K562 (cell line): Measurements from ENCODE around the gene EDN2. TPM values are rescaled to one million over a fixed set of nuclear protein-coding genes. Genes with fewer than 3 reads are reported as not detected.

Experiments used
- ATAC-seq: fragments of 200-7000 bp; cut with Tn5 transposase; 3 replicates; pipeline ENCODE4 v1.9.1; 2020; ENCODE audit warnings: moderate library complexity
- BruUV-seq: library from RNA; stranded (reverse); fragments of 400-500 nt; replicated peaks from 2 replicates; lab custom pipeline; 2021; lab: Mats Ljungman, UMichigan
- CTCF ChIA-PET: fragments of 300-600 bp; formaldehyde crosslinking; extraction: SDS; loops from one replicate; lab custom pipeline; 2021; ENCODE audit warnings: low intra/inter-chr PET ratio; lab: Yijun Ruan, JAX
- POLR2A ChIA-PET: fragments of 300-600, 350-650 bp; sonication (Branson Sonifier 250); formaldehyde crosslinking; extraction: SDS; loops from one replicate; lab custom pipeline; 2021; ENCODE audit warnings: antibody characterized with exemption, inconsistent platforms; lab: Yijun Ruan, JAX
- DNase-seq, 4 experiments: peaks; one replicate each; pipeline versions ENCODE4 v3.0.0 to v3.0.0-alpha.2; 2011 to 2018; ENCODE audit warnings: low spot score in 3 of 4, mixed read lengths in 3 of 4; ENCODE audit errors: extremely low read depth in 1 of 4
- FAIRE-seq: peaks from 2 replicates; lab custom pipeline; 2011; peaks lifted over from hg19 to GRCh38; lab: Jason Lieb, UNC
- H2AFZ ChIP-seq: 2 replicates; pipeline ENCODE4 v1.6.0; 2011; ENCODE audit warnings: low read depth, low read length, control low read depth, inconsistent platforms
- H3K27ac ChIP-seq: fragments of 200-600 bp; 3 replicates; pipeline ENCODE4 v1.8.0; 2011; ENCODE audit warnings: low read depth, mild to moderate bottlenecking, control low read depth, inconsistent platforms, low read length, moderate library complexity, mixed read lengths; ENCODE audit errors: extremely low read depth
- H3K27me3 ChIP-seq, 2 experiments: fragments of 300-600 bp in 1 of 2; 2 replicates in 1 of 2; 3 replicates in 1 of 2; pipeline versions ENCODE4 v1.6.0 to v1.8.0; 2011; ENCODE audit warnings: inconsistent platforms in 2 of 2, low read length in 2 of 2, mild to moderate bottlenecking in 1 of 2, mixed read lengths in 1 of 2, moderate library complexity in 1 of 2; ENCODE audit not compliant: control insufficient read depth in 2 of 2, insufficient read depth in 2 of 2
- H3K36me3 ChIP-seq: fragments of 300-600 bp; 3 replicates; pipeline ENCODE4 v1.8.0; 2011; ENCODE audit warnings: mild to moderate bottlenecking, low read length, inconsistent platforms; ENCODE audit not compliant: control insufficient read depth, insufficient read depth
- H3K4me1 ChIP-seq, 2 experiments: fragments of 200-600 bp in 1 of 2; replicated peaks in 1 of 2; 2 replicates in 1 of 2; 3 replicates in 1 of 2; pipeline versions ENCODE4 v1.5.1 to v1.8.0; 2011; ENCODE audit warnings: inconsistent platforms in 2 of 2, low read length in 2 of 2, mild to moderate bottlenecking in 1 of 2, mixed read lengths in 1 of 2, moderate library complexity in 1 of 2; ENCODE audit not compliant: control insufficient read depth in 2 of 2, insufficient read depth in 2 of 2
- H3K4me2 ChIP-seq: 2 replicates; pipeline ENCODE4 v1.6.1; 2011; ENCODE audit warnings: low read length, control low read depth, inconsistent platforms, mixed read lengths; ENCODE audit not compliant: insufficient read depth
- H3K4me3 ChIP-seq: fragments of 200-600 bp; sonication (generic), shearing (Covaris generic); 2 replicates; pipeline ENCODE4 v1.5.1; 2016; ENCODE audit warnings: control low read depth, inconsistent platforms
- H3K79me2 ChIP-seq: fragments of 200-600 bp; 3 replicates; pipeline ENCODE4 v1.8.0; 2011; ENCODE audit warnings: low read length, inconsistent platforms; ENCODE audit not compliant: control insufficient read depth, insufficient read depth
- H3K9ac ChIP-seq, 2 experiments: 2 replicates each; pipeline versions ENCODE4 v1.6.0 to v1.6.1; 2011; ENCODE audit warnings: low read depth in 2 of 2, low read length in 2 of 2, control low read depth in 1 of 2, inconsistent platforms in 1 of 2, mild to moderate bottlenecking in 1 of 2, mixed read lengths in 1 of 2; ENCODE audit not compliant: insufficient read depth in 1 of 2
- H3K9me1 ChIP-seq: one replicate; pipeline ENCODE4 v1.6.0; 2011; ENCODE audit warnings: inconsistent platforms, mild to moderate bottlenecking, low read length, moderate library complexity; ENCODE audit not compliant: control insufficient read depth, insufficient read depth
- H3K9me3 ChIP-seq: replicated peaks from 2 replicates; pipeline ENCODE4 v1.5.1; 2011; ENCODE audit warnings: low read depth, low read length, inconsistent platforms; ENCODE audit not compliant: control insufficient read depth, insufficient read depth
- H4K20me1 ChIP-seq: replicated peaks from 2 replicates; pipeline ENCODE4 v1.6.1; 2011; ENCODE audit warnings: low read length, inconsistent platforms, mixed read lengths; ENCODE audit not compliant: control insufficient read depth, insufficient read depth
- SOX6 ChIP-seq: fragments of 450-650 bp; IDR thresholded peaks from 2 replicates; pipeline ENCODE4 v1.6.1; 2014; ENCODE audit warnings: mild to moderate bottlenecking
- ZNF24 ChIP-seq: fragments of 450-650 bp; IDR thresholded peaks from 2 replicates; pipeline ENCODE4 v1.6.1; 2016
- WGBS: fragments of 100-300 bp; shearing (Covaris generic); methylation state at CpG from one replicate; pipeline ENCODE4 v1.1.6; 2016; ENCODE audit warnings: low coverage, mixed read lengths; ENCODE audit not compliant: insufficient coverage; ENCODE audit errors: missing lambda C conversion rate; 5-methylcytosine and 5-hydroxymethylcytosine counted together
- in situ Hi-C: fragments of 300-500 bp; cut with MboI; formaldehyde crosslinking; loops from 4 replicates; pipeline ENCODE4 v1.15.0; 2018; ENCODE audit warnings: inconsistent platforms, mixed read lengths
- intact Hi-C: fragments of 100-400 bp; cut with micrococcal nuclease; formaldehyde crosslinking; loops from 2 replicates; pipeline ENCODE4 v1.14.2; 2022
- polyA plus RNA-seq, 8 experiments: library from polyadenylated mRNA; depleted of rRNA in 4 of 8; stranded (reverse) in 5 of 8; unstranded in 3 of 8; fragments of >200 nt; fragmentation: Nextera tagmentation in 2 of 8; fragmentation: Illumina TruSeq in 1 of 8; extraction: Ambion mirVana in 2 of 8; extraction: Trizol in 1 of 8; gene quantifications; 2 replicates each; pipeline versions ENCODE4 v1.2.1 to v1.2.3, GENCODE V29; 2011 to 2014; ENCODE audit warnings: inconsistent platforms in 1 of 8, missing spikeins in 1 of 8
- total RNA-seq, 7 experiments: library from RNA; depleted of rRNA in 6 of 7; stranded (reverse); fragments of >200 nt in 6 of 7; fragmentation: Illumina TruSeq in 2 of 7; extraction: Trizol in 2 of 7; gene quantifications; 2 replicates each; pipeline versions ENCODE4 v1.2.1 to v1.2.3, GENCODE V29; 2011 to 2021; ENCODE audit warnings: low replicate concordance in 1 of 7
- TF ChIP-seq, protein P1 (sequence below), 2 experiments: fragments of 450-650 bp; conservative IDR thresholded peaks; 2 replicates each; pipeline ENCODE4 v1.6.1; 2017; ENCODE audit warnings: mild to moderate bottlenecking in 2 of 2, moderate library complexity in 2 of 2

EDN2 gene
- total and polyA plus RNA-seq, 9 of the 15 experiments (the other 6 are each of a cell fraction or from before 2014, with no cell fraction given), result not detected

- TF ChIP-seq, protein P1, sequence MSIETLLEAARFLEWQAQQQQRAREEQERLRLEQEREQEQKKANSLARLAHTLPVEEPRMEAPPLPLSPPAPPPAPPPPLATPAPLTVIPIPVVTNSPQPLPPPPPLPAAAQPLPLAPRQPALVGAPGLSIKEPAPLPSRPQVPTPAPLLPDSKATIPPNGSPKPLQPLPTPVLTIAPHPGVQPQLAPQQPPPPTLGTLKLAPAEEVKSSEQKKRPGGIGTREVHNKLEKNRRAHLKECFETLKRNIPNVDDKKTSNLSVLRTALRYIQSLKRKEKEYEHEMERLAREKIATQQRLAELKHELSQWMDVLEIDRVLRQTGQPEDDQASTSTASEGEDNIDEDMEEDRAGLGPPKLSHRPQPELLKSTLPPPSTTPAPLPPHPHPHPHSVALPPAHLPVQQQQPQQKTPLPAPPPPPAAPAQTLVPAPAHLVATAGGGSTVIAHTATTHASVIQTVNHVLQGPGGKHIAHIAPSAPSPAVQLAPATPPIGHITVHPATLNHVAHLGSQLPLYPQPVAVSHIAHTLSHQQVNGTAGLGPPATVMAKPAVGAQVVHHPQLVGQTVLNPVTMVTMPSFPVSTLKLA (conservative IDR thresholded peaks at IDR 0.05), result no peak
- no peak for TF ChIP-seq SOX6
Measured at GRCh38 chr1:41513383-41513735, 28.9 kb upstream of the EDN2 start (continued).

DNA sequence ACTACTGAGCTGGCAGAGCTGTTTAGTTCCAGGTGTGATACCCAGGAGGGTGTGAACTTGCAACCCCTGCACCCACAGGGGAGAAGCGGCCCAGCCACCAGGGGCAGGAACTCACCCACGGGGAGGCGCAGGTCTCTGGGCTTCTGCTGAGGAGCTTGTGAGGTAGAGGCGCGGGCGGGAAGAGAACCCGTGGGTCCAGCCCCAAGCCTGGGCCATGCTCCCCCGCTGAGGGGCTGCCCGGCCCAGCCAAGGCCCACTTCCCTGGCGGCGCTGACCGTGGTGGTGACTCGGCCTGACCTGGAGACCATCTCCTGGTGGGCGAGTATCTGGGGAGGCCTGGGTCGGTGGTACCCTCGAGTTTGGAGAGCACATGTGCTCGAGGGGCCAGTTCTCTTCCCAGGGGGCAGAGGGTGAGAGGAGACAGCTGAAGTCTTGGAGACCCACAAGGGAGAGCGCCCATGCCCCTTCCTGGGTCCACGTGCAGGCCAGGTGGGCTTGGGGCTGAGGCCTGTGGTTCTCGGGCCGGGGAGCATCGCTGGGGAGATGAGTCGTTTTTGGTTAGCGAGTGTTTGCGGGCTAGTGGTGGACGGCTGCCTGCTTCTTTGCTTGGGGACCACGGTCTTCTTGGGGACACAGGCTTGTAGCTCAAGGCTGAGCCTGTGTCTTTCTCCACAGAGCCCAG, 28.4 kb upstream of the EDN2 start:
- BruUV-seq, result no TSS peak
- Histone ChIP-seq H4K20me1 (peaks cover 13% of the 10 kb centered on the region), H3K4me1 (peaks cover 0 to 28% of the 10 kb centered on the region in 2 experiments; a peak in 2 of 5 replicates), H3K4me3 (no peak overlapping the region), H3K27ac (no peak overlapping the region), H3K9ac (no peak overlapping the region; a peak in 1 of 4 replicates), H3K4me2 (no peak overlapping the region), H2AFZ (no peak overlapping the region), H3K36me3 (no peaks in the 10 kb centered on the region), H3K9me3 (no peaks in the 10 kb centered on the region), H3K79me2 (no peaks in the 10 kb centered on the region), H3K27me3 (peaks cover 46 to 79% of the 10 kb centered on the region in 2 experiments; a peak in 4 of 5 replicates), H3K9me1 (peaks cover 2% of the 10 kb centered on the region)
- DNase-seq (no peak), FAIRE-seq (no peak), ATAC-seq (no peak)
- in situ Hi-C loops, result no loop called here
- CTCF ChIA-PET, result no interaction called here
- intact Hi-C loops, result no loop called here
- no peak for TF ChIP-seq ZNF24
- 11% methylated on average over 26 of the region's 27 CpGs for WGBS
- POLR2A ChIA-PET, result interaction anchor here (0.6 to 1.2 kb wide), 2 partner anchors 11 to 12 kb away, joined by 3 read pairs; no protein-coding TSS in a partner anchor
